Activated naive CD4-positive, alpha-beta T cell treated with anti-CD3 and anti-CD28 coated beads, Interleukin-2, amount 50 U/mL, for 24 hours (primary cell): Measurements from ENCODE around the gene ADA.
"Not testable (repeated sequence)": the region's sequence is repeated elsewhere in the genome, so short reads cannot be mapped to it uniquely, and the experiment has no call there.

Experiments
- H3K27ac Mint-ChIP-seq: one replicate; pipeline ENCODE4 v1.8.0; 2021; ENCODE audit warnings: mild to moderate bottlenecking, mixed read lengths
- H3K27me3 Mint-ChIP-seq: one replicate; pipeline ENCODE4 v1.8.0; 2021; ENCODE audit warnings: mixed read lengths
- H3K36me3 Mint-ChIP-seq: one replicate; pipeline ENCODE4 v1.8.0; 2021; ENCODE audit warnings: mixed read lengths
- H3K4me1 Mint-ChIP-seq: one replicate; pipeline ENCODE4 v1.8.0; 2021; ENCODE audit warnings: mixed read lengths
- H3K4me3 Mint-ChIP-seq: one replicate; pipeline ENCODE4 v1.8.0; 2021; ENCODE audit warnings: mild to moderate bottlenecking, mixed read lengths
- H3K9me3 Mint-ChIP-seq: one replicate; pipeline ENCODE4 v1.8.0; 2021; ENCODE audit warnings: mixed read lengths

Gene ADA

DNA sequence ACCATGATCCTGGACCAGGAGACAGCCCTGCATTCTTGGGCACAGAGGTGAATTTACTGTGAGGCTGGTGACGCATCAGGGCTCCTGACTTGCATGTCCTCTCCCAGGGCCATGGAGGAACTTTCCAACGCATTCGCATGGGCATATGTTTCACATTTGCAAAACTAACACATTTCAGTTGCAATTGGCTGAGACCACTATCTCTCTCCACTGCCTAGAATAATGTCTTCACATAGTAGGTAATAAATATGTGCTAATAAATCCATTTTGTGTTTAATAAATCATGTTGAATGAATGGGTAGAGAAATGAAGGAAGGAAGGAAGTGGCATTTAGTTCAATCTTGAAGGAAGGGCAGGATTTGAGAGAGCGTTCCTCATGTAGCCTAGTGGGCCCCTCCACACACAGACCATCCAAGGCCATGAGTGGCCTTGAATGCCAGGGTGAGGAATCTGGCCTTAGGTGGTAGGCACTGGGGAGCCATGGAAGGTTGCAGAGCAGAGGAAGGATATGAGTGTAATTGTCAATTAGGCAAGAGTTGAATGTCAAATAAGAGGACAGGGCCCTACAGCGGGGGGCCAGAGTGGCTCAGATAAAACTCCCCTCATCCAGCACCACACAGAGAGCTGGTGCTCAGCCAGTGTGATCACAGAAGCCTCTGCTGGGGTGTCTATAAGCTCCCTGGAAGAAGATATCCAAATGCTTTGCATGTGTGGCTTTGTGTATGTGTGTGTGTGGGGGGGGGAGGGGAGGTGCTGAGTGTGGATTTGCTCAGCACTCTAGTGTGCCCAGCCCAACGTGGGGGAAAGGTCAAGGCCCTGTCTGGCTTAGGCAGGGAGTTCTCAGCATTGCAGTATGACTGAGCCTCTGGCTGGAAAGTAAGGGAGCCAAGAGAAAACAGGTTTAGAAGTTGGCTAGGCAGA lies 32.8 kb upstream of the ADA start:
- H3K4me1 Mint-ChIP-seq, result peaks cover 6% of the 10 kb centered on the region
- peaks cover 1% of the 10 kb centered on the region for H3K27me3 Mint-ChIP-seq
- H3K27ac Mint-ChIP-seq, result no peak overlapping the region
- H3K4me3 Mint-ChIP-seq, result no peak overlapping the region
- no peaks in the 10 kb centered on the region for H3K36me3 Mint-ChIP-seq
- H3K9me3 Mint-ChIP-seq, result no peaks in the 10 kb centered on the region

DNA sequence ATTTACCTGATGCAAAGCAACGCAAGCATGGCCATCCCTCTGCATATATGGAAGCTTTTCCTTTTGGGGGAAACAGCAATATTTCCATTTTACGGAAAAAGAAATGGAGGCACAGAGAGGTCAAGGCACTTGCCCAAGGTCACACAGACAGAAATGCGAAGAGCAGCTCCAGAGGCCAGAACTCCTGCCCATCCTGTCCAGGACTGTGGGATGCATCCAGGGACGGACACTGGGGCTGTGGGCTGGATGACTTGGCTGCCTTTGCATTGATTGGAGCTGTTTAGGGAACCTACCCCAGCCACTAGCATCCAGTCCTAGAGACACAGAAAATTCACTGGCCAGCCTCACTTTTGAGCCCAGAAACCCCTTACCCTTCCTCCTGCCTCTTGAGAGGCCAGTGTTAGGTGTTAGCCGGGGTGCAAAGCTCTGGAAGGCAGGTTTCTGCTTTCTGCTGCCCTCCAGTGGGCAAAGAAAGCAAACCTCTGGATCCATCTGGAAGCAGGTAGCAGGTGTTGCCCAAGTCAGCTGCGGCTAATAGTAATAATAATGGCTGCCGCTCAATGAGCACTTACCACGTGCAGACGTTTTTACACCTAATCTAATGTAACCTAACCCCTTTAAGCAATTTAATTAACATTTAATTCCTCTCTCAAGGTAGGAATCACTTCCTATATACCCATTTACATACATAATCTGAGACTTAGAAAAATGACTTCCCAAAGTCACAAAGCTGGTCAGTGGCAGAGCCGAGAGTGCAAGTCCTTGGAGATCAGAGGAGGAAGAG lies 32.0 kb upstream of the ADA start:
- Mint-ChIP-seq H3K4me1 (peaks cover 6% of the 10 kb centered on the region), H3K4me3 (no peak overlapping the region), H3K27ac (no peak overlapping the region), H3K27me3 (peaks cover 1% of the 10 kb centered on the region), H3K36me3 (no peaks in the 10 kb centered on the region), H3K9me3 (no peaks in the 10 kb centered on the region)

DNA sequence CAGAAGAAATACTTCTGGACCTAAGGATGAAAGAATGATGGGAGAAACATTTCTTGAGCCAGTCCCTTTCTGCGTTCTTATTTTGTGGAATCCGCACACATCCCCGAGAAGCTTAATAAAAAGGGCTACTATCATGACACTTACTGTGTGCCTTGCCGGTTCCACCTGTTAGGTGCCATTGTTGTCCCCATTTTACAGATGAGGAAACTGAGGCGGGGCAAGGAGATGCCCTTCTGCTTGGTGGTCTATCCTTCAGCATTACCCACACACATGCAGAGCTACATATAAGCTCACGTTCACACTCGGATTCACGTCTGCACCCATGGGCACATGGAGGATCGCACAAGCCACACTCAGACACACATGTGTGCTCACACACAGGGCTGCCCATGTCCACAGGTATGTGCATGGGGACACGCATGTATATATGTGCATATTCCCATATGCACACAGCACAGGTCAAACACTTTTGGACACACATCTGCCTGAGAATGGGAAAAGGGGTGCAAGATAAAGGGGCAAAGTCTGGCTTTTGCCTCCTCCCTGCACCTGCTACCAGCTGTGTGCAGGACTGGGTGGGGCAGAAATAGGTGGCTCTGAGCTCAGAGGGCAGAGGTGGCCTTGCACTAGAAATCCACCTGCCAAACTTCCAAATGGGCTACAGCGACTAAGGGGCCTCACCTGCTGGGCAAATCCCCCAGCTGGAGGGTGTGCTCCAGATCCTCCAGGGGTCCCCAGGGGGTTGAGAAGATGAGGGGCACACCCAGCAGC lies 30.5 kb upstream of the ADA start:
- H3K27me3 Mint-ChIP-seq, result peaks cover under 1% of the 10 kb centered on the region
- no peak overlapping the region for H3K4me3 Mint-ChIP-seq
- no peak overlapping the region for H3K27ac Mint-ChIP-seq
- no peaks in the 10 kb centered on the region for H3K9me3 Mint-ChIP-seq
- H3K4me1 Mint-ChIP-seq, result peaks cover 6% of the 10 kb centered on the region
- no peaks in the 10 kb centered on the region for H3K36me3 Mint-ChIP-seq

DNA sequence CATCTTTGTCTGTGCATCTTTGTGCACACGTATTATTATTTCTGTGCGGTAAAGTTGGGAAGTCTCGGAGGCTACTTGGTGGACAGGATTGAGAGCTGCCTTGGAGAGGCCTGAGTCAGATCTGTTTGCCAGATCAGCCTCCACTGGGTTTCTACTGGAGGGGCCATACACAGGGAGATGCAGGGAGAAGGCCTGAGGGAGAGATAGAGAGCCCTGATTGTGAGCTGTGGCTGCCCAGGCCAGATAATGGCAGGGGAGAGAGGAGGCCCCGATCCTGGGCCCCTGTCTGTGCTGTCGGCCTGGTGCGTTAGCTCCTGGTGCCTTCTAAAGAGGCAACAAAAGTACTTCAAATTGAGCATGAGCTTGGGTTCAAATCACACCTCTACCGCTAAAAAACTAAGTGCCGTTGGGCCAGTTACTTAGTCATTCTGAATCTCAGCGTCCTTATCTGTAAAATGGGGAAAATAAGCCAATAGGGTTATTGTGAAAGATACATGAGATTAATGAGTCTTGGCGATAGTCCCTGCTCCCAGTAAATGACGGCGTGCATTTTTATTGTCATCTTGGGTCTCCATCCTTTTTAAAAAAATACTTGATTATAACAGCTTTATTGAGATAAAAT lies 27.6 kb upstream of the ADA start:
- H3K27ac Mint-ChIP-seq, result no peak overlapping the region

DNA sequence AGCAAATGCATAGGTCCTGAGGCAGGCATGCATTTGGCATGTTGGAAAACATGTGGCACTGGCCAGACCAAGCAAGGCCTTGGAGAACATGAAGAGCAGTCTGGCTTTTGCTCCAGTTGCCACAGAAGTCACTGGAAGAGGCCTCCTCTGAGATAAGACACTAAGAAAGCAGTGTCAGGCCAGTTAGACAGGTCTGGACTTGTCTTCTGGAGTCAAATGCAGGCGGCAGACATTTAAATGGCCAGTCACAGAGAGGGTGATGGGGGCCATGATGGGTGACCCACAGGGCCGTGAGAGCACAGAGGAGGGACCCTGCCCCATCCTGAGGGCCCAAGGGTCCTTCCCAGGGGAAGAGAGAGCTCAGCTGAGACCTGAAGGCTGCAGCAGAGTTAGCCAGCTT lies 26.7 kb upstream of the ADA start:
- H3K36me3 Mint-ChIP-seq, result no peaks in the 10 kb centered on the region
- no peaks in the 10 kb centered on the region for H3K9me3 Mint-ChIP-seq
- H3K27me3 Mint-ChIP-seq, result no peaks in the 10 kb centered on the region
- no peaks in the 10 kb centered on the region for H3K4me1 Mint-ChIP-seq
- no peak overlapping the region for H3K27ac Mint-ChIP-seq
- no peak overlapping the region for H3K4me3 Mint-ChIP-seq

More for the DNA sequence above, 27.6 kb upstream of the ADA start:
- H3K27me3 Mint-ChIP-seq, result no peaks in the 10 kb centered on the region
- H3K4me1 Mint-ChIP-seq, result no peaks in the 10 kb centered on the region
- no peak overlapping the region for H3K4me3 Mint-ChIP-seq
- no peaks in the 10 kb centered on the region for H3K9me3 Mint-ChIP-seq
- no peaks in the 10 kb centered on the region for H3K36me3 Mint-ChIP-seq

DNA sequence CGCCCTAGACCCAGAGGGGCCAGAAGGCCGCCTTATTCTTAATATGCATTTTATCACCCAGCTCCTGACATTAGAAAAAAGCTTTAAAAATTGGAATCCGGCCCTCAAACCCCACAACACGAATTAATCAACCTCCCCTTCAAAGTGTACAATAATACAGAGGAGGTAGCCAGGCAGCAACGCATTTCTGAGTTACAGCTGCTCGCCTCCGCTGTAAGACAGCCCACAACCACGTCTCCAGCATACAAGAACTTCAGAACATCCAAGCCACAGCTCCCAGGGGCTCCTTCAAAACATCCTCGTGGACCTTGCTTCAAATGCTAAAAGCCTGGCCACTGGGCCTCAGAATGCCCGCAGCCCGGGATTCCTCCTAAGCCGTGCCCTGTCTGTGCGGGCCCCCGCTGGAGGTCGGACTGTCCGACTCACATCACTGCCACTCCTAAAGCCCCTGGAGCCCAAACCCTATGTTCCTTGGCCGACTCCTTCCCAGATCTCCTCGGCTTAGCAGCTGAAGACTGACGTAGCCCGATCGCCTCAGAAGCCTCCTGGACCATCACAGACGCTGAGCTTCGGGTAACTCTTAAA lies 20.9 kb upstream of the ADA start:
- H3K27me3 Mint-ChIP-seq, H3K36me3 Mint-ChIP-seq, H3K9me3 Mint-ChIP-seq, H3K27ac Mint-ChIP-seq, H3K4me1 Mint-ChIP-seq: not testable (repeated sequence)
- H3K4me3 Mint-ChIP-seq, result peak overlapping the region; percentile 90

DNA sequence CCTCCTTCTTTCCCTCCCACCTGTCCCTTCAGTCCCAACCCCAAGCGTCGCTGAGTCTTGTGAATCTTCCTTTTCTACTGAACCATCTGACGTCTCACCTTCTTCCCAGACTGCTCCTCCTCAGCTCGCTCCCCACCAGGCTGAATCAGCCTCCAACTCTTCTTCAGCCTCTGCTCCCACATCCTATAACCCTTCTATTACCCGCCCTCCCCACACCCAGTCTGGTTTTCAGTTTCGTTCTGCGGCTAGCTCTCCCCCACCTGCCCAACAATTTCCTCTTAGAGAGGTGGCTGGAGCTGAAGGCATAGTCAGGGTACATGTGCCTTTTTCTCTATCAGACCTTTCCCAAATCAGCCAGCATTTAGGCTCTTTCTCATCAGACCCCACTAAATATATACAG lies 20.0 kb upstream of the ADA start:
- not testable (repeated sequence) for H3K27ac Mint-ChIP-seq, H3K36me3 Mint-ChIP-seq, H3K4me1 Mint-ChIP-seq, H3K9me3 Mint-ChIP-seq, H3K27me3 Mint-ChIP-seq
- H3K4me3 Mint-ChIP-seq, result peak overlapping the region; percentile 90

DNA sequence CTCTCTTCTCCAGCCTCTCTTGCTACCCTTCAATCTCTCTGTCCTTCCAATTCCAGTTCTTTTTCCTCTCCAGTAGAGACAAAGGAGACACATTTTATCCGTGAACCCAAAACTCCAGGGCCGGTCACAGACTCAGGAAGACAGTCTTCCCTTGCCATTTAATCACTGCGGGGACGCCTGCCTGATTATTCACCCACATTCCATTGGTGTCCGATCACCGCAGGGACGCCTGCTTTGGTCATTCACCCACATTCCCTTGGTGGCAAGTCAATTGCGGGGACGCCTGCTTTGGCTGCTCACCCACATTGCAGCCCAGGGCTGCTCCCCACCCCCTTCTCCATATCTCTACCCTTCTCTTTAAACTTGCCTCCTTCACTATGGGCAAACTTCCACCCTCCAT lies 19.4 kb upstream of the ADA start:
- peaks cover 12% of the 10 kb centered on the region for H3K4me1 Mint-ChIP-seq
- H3K9me3 Mint-ChIP-seq, H3K27ac Mint-ChIP-seq, H3K27me3 Mint-ChIP-seq, H3K36me3 Mint-ChIP-seq: not testable (repeated sequence)
- peak overlapping the region; percentile 90 for H3K4me3 Mint-ChIP-seq

DNA sequence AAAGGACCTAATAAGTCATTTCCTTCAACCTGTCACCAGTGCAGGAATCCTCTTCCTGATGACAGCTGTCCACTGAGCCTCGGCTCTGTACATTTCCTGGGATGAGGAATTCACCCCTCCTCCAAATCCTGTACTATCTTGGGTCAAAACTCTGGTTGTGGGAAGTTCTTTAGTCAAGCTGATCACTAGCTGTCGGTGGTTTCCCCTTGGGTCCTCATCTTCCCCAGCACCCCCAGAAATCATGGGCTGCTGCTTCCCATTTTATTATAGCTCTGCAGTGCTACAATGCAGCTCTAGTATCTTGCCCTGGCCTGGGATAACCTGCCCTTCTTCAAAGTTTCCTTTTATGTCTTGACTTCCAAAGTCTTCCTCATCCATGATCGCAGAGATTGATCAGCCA lies 14.6 kb upstream of the ADA start:
- Mint-ChIP-seq H3K36me3 (peaks cover 6% of the 10 kb centered on the region), H3K27ac (no peak overlapping the region), H3K27me3 (no peaks in the 10 kb centered on the region), H3K4me3 (no peak overlapping the region), H3K4me1 (peaks cover 25% of the 10 kb centered on the region), H3K9me3 (no peaks in the 10 kb centered on the region)

DNA sequence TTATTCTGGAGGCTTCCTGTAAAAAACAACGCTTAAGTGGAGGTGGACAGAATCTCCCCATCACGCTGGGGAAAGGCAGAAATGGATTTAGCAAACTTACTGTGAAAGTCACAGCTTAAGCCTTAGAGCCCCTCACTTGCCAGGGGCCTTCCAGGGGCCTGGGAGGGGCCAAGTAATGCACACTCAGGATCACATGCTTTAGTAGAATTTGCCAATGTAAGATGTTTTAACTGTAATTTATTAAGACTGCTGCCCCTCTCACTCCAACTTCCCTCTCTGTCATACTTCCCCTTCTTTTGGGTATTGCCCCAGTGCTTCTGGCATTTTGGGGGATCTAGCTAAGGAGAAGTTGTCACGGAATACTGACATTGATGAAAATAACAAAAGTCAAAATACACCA lies 12.6 kb upstream of the ADA start:
- Mint-ChIP-seq H3K4me3 (no peak overlapping the region), H3K9me3 (no peaks in the 10 kb centered on the region), H3K4me1 (peaks cover 26% of the 10 kb centered on the region), H3K27me3 (no peaks in the 10 kb centered on the region), H3K27ac (no peak overlapping the region), H3K36me3 (peaks cover 9% of the 10 kb centered on the region)

DNA sequence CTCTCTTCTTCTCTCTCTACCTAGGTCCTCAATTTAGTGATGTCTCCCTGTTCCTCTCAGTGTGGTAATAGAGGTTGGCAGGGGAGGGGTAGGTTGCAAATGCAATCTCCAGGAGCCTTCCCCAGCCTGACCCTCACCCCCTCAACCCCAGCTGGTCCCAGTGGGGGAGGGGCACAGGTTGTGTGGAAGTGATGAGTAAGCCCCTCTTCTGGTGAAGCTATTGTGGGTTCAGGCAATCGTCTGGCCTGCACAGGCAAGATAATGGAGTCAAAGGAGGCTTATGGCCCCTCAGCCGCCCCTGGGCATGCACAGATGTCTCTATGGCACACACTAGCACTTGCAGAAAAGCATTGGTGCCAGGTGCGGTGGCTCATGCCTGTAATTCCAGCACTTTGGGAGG lies 10.8 kb upstream of the ADA start:
- H3K27me3 Mint-ChIP-seq, result no peaks in the 10 kb centered on the region

DNA sequence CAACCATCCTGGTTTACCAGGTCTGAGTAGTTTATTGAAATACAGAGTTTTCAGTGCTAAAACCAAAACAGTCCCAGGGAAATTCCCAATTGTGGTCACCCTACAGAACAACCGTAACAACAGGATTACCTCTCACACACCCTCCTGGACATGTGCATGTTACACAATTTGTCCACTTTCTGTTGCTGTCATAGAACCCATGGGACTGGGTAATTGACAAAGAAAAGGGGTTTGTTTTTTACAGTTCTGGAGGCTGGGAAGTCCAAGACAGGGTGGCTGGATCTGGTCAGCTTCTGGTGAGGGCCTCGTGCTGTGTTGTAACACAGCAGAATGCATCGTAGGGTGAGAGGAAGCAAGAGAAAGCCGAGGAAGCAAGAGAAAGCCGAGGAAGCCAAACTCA lies 9.1 kb upstream of the ADA start:
- no peak overlapping the region for H3K27ac Mint-ChIP-seq
- H3K4me3 Mint-ChIP-seq, result no peak overlapping the region
- no peaks in the 10 kb centered on the region for H3K27me3 Mint-ChIP-seq
- H3K9me3 Mint-ChIP-seq, result no peaks in the 10 kb centered on the region
- peaks cover 13% of the 10 kb centered on the region for H3K36me3 Mint-ChIP-seq
- H3K4me1 Mint-ChIP-seq, result peaks cover 18% of the 10 kb centered on the region

More for the DNA sequence above, 10.8 kb upstream of the ADA start:
- H3K9me3 Mint-ChIP-seq, result no peaks in the 10 kb centered on the region
- H3K27ac Mint-ChIP-seq, result no peak overlapping the region
- H3K4me1 Mint-ChIP-seq, result peaks cover 25% of the 10 kb centered on the region
- peaks cover 16% of the 10 kb centered on the region for H3K36me3 Mint-ChIP-seq
- H3K4me3 Mint-ChIP-seq, result no peak overlapping the region

DNA sequence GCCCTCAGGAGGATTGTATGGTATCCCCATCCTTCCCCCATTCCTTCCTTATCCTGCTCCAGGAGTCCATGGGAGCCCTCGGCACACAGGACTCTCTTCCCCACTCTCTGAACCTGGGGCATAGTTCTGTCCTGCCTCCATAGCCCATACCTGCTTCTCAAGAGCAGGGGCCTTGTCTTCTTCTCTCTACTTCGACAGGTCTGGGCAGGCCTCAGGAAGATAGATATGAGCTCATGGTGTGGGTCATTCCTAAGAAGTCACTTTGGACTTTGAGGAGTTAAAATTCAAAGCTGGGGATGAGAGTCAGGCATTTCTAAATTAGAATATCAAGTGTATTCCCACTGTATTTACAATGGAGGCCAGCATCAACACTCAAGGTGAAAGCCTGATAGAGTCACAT lies 8.4 kb upstream of the ADA start:
- peaks cover 13% of the 10 kb centered on the region for H3K36me3 Mint-ChIP-seq
- H3K4me3 Mint-ChIP-seq, result no peak overlapping the region
- H3K4me1 Mint-ChIP-seq, result peaks cover 18% of the 10 kb centered on the region
- peak overlapping the region; percentile 88 for H3K27ac Mint-ChIP-seq
- no peaks in the 10 kb centered on the region for H3K9me3 Mint-ChIP-seq
- no peaks in the 10 kb centered on the region for H3K27me3 Mint-ChIP-seq

DNA sequence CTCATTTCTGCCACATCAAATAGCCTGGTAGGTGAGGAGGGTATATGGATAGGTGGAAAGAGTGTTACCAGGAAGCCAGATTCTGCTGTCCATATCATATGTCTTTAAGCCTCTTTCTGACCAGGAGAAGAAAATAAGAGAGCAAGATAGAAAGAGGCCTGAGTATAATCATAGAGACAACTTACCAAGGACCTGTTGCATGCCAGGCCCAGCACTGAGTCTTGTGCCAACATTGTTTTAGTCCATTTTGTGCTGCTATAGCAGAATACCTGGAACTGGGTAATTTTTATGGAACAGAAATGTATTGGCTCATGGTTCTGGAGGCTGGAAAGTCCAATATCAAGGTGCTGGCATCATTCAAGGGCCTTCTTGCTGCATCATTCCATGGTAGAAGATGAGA lies 7.3 kb upstream of the ADA start:
- H3K9me3 Mint-ChIP-seq, result no peaks in the 10 kb centered on the region
- no peaks in the 10 kb centered on the region for H3K27me3 Mint-ChIP-seq
- peaks cover 13% of the 10 kb centered on the region for H3K36me3 Mint-ChIP-seq
- H3K27ac Mint-ChIP-seq, result peak overlapping the region; percentile 35
- peaks cover 9% of the 10 kb centered on the region for H3K4me1 Mint-ChIP-seq
- no peak overlapping the region for H3K4me3 Mint-ChIP-seq

DNA sequence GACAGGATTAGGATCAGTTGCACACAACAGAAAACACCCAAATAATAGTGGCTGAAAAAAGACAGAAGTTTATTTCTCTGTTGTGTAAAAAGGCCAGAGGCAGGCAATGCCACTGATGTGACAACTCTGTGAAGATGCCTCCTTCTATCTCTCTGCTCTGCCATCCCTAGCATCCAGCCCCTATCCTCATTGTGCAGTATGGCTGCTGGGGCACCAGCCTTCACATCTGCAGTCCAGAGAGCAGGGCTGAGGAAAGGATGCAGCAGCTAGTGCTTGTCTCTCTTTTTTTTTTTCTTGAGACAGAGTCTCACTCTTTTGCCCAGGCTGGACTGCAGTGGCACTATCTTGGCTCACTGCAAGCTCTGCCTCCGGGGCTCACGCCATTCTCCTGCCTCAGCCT lies 6.4 kb upstream of the ADA start:
- Mint-ChIP-seq H3K4me1 (peaks cover 18% of the 10 kb centered on the region), H3K36me3 (peaks cover 18% of the 10 kb centered on the region), H3K9me3 (no peaks in the 10 kb centered on the region), H3K27me3 (no peaks in the 10 kb centered on the region), H3K27ac (no peak overlapping the region), H3K4me3 (no peak overlapping the region)
